Coronary artery (tissue), 2 donors: Measurements from ENCODE around the gene NMNAT3.

Experiments used
- DNase-seq: peaks from one replicate; pipeline ENCODE4 v3.0.0-alpha.2; 2017; ENCODE audit warnings: low spot score
- H3K27ac ChIP-seq, 2 donors: fragments of 200-600 bp; sonication (generic); one replicate each; pipeline ENCODE4 v1.5.1; 2016 to 2019
- H3K4me3 ChIP-seq: fragments of 200-600 bp; sonication (generic); 2 replicates; pipeline ENCODE4 v1.5.1; 2016; ENCODE audit warnings: mild to moderate bottlenecking, moderate library complexity
- CTCF ChIP-seq: fragments of 200-600 bp; sonication (generic); IDR thresholded peaks from one replicate; pipeline ENCODE4 v1.5.1; 2019; ENCODE audit warnings: antibody characterized with exemption

Gene NMNAT3

GRCh38 chr3:139554628-139555027 lies 123.1 kb downstream of the NMNAT3 start:
- no peak overlapping the region for H3K4me3 ChIP-seq
- DNase-seq: no peak
- H3K27ac ChIP-seq: no peak overlapping the region
- TF ChIP-seq CTCF: no peak

DNA sequence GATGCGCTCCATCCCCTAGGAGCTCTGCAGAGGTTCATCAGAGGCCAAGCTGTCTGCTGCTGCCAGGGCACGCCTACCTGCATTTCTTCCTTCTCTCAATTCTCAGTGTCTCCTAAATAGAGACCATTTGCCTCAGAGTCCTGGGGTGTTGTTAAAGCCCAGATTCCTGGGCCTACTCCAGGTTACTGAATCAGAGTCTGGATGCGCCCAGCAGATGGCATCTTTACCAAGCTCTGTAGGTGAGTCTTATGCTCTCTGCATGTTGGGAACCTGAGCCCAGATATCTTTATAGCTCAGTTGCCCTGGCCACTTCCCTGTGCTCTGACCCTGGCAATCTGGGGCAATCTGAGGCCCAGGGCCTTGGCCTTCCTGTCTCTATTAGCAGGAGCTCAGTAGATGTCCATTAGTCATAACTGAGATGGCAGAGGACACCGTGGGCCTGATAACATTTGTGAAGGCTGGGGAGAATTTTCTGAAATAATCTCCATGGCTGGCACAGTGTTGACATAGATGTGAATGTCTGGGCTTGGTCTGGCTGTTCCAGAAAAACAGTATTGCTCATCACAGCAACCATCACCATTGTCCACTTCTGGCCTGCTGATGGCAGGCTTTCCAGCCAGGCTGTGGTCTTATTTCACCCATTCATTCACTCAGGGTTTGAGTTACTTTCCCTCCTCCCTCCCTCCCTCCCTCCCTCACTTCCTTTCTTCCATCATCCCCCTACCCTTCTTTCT lies 125.0 kb downstream of the NMNAT3 start:
- DNase-seq: no peak

GRCh38 chr3:139548801-139549200 lies 129.0 kb downstream of the NMNAT3 start:
- no peak for DNase-seq
- H3K27ac ChIP-seq: no peak overlapping the region
- no peak overlapping the region for H3K4me3 ChIP-seq
- TF ChIP-seq CTCF: no peak

More for the DNA sequence above, 125.0 kb downstream of the NMNAT3 start:
- H3K27ac ChIP-seq: no peak overlapping the region
- TF ChIP-seq CTCF: no peak
- H3K4me3 ChIP-seq: no peak overlapping the region

- Histone ChIP-seq H3K4me3 (no peak overlapping the region), H3K27ac (no peak overlapping the region)
- no peak for DNase-seq
- no peak for TF ChIP-seq CTCF
Measured at GRCh38 chr3:139547666-139548065, 130.1 kb downstream of the NMNAT3 start.

GRCh38 chr3:139546772-139547171 lies 131.0 kb downstream of the NMNAT3 start:
- Histone ChIP-seq H3K27ac (no peak overlapping the region), H3K4me3 (no peak overlapping the region)
- no peak for TF ChIP-seq CTCF
- DNase-seq: no peak

GRCh38 chr3:139541532-139542288 lies 136.1 kb downstream of the NMNAT3 start:
- TF ChIP-seq CTCF: no peak
- Histone ChIP-seq H3K4me3 (no peak overlapping the region), H3K27ac (no peak overlapping the region)
- no peak for DNase-seq
